ENCODE results near the gene HSD17B2.

DNA sequence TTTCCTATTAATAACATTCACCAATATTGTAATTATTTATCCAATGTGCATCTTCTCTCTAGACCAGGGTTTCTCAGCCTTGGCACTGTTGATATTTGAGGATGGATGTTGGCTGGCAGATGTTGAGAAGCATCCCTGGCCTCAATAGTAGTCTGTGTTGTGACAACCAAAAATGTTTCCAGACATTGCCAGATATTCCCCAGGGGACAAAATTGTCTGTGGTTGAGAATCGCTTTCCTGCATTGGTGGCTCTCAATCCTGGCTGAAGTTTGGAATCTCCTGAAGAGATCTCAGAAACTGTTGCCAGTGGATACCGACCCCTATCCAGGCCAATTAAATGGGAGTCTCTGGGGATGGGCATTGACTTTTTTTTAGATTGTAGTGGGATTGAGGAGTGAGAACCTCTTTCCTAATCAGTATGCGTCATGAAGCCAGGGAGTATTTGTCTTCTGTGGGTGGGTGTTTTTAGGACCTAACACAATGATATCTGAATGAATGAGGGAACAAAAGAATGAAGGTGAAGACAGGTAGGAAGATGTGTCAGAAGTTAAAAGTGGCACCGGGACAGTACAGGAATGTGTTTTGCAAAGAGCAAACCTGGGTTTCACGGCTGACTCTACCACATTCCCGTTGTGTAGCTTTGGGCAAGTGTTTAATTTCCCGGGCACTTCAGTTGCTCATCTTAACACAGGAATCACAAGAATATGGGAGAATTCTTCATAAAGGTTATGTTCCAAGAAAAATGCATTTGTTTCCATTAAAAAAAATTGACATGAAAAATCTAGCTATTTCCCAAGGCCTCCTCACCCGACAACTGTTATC, 24.3 kb downstream of the HSD17B2 start:
- TF ChIP-seq, protein P1, sequence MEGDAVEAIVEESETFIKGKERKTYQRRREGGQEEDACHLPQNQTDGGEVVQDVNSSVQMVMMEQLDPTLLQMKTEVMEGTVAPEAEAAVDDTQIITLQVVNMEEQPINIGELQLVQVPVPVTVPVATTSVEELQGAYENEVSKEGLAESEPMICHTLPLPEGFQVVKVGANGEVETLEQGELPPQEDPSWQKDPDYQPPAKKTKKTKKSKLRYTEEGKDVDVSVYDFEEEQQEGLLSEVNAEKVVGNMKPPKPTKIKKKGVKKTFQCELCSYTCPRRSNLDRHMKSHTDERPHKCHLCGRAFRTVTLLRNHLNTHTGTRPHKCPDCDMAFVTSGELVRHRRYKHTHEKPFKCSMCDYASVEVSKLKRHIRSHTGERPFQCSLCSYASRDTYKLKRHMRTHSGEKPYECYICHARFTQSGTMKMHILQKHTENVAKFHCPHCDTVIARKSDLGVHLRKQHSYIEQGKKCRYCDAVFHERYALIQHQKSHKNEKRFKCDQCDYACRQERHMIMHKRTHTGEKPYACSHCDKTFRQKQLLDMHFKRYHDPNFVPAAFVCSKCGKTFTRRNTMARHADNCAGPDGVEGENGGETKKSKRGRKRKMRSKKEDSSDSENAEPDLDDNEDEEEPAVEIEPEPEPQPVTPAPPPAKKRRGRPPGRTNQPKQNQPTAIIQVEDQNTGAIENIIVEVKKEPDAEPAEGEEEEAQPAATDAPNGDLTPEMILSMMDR (IDR thresholded peaks at IDR 0.05; ENCODE audit: insufficient read depth, low read length) = no peak
- no peak for TF ChIP-seq GABPA (IDR thresholded peaks at IDR 0.05; ENCODE audit: low read depth)
- TF ChIP-seq, protein P2, sequence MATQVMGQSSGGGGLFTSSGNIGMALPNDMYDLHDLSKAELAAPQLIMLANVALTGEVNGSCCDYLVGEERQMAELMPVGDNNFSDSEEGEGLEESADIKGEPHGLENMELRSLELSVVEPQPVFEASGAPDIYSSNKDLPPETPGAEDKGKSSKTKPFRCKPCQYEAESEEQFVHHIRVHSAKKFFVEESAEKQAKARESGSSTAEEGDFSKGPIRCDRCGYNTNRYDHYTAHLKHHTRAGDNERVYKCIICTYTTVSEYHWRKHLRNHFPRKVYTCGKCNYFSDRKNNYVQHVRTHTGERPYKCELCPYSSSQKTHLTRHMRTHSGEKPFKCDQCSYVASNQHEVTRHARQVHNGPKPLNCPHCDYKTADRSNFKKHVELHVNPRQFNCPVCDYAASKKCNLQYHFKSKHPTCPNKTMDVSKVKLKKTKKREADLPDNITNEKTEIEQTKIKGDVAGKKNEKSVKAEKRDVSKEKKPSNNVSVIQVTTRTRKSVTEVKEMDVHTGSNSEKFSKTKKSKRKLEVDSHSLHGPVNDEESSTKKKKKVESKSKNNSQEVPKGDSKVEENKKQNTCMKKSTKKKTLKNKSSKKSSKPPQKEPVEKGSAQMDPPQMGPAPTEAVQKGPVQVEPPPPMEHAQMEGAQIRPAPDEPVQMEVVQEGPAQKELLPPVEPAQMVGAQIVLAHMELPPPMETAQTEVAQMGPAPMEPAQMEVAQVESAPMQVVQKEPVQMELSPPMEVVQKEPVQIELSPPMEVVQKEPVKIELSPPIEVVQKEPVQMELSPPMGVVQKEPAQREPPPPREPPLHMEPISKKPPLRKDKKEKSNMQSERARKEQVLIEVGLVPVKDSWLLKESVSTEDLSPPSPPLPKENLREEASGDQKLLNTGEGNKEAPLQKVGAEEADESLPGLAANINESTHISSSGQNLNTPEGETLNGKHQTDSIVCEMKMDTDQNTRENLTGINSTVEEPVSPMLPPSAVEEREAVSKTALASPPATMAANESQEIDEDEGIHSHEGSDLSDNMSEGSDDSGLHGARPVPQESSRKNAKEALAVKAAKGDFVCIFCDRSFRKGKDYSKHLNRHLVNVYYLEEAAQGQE (IDR thresholded peaks at IDR 0.05; ENCODE audit: insufficient replicate concordance, low read depth) = no peak
